ENCODE results near the gene SLC38A1. TPM values are rescaled to one million over a fixed set of nuclear protein-coding genes. Genes with fewer than 3 reads are reported as not detected.

SLC38A1 gene
- total RNA-seq, 2 experiments from 2014 or later, result 114 to 163 TPM

GRCh38 chr12:46224386-46224785 is 44.5 kb downstream of the SLC38A1 start:
- ChIA-PET CTCF (ENCODE audit: unreplicated experiment) (no interaction called here), POLR2A (interaction anchor here (0.8 to 1.3 kb wide), 2 partner anchors 14 to 16 kb away, joined by 3 read pairs; no protein-coding TSS in a partner anchor)
- Histone ChIP-seq H3K79me2 (ENCODE audit: insufficient read depth, low read depth, low read length) (peaks cover 61% of the 10 kb centered on the region), H3K9me3 (ENCODE audit: low read length) (no peaks in the 10 kb centered on the region), H3K4me2 (ENCODE audit: low read length) (no peak overlapping the region), H3K4me1 (ENCODE audit: insufficient read depth, low read length, poor library complexity, severe bottlenecking) (peaks cover 24% of the 10 kb centered on the region), H3K27ac (ENCODE audit: low read depth, low read length, poor library complexity, severe bottlenecking) (no peak overlapping the region), H2AFZ (ENCODE audit: low read length) (no peak overlapping the region), H3K9me2 (ENCODE audit: insufficient read depth, low read length) (no peaks in the 10 kb centered on the region), H3K36me3 (ENCODE audit: insufficient read depth, low read length) (peaks cover 99% of the 10 kb centered on the region), H4K20me1 (ENCODE audit: insufficient read depth, low read length) (peaks cover 10% of the 10 kb centered on the region; the same call in 1 of the 2 replicates), H3K4me3 (ENCODE audit: low read depth, low read length, poor library complexity, severe bottlenecking) (no peak overlapping the region)
- TF ChIP-seq EZH2phosphoT487 (IDR thresholded peaks at IDR 0.05; ENCODE audit: borderline replicate concordance, low read depth, low read length) (no peak), CTCF (conservative IDR thresholded peaks at IDR 0.05; ENCODE audit: low read length) (no peak)
- DNase-seq (ENCODE audit: low spot score), result no peak
- no TSS peak for BruUV-seq (replicated peaks)
- intact Hi-C loops (cut with micrococcal nuclease; ENCODE audit: unreplicated experiment), result no loop called here

- Histone ChIP-seq H3K9me2 (ENCODE audit: insufficient read depth, low read length) (no peaks in the 10 kb centered on the region), H3K36me3 (ENCODE audit: insufficient read depth, low read length) (peaks cover 99% of the 10 kb centered on the region), H3K4me1 (ENCODE audit: insufficient read depth, low read length, poor library complexity, severe bottlenecking) (peaks cover 37% of the 10 kb centered on the region), H3K4me2 (ENCODE audit: low read length) (no peak overlapping the region), H3K9me3 (ENCODE audit: low read length) (no peaks in the 10 kb centered on the region), H3K79me2 (ENCODE audit: insufficient read depth, low read depth, low read length) (peaks cover 58% of the 10 kb centered on the region; the same call in 1 of the 2 replicates), H3K4me3 (ENCODE audit: low read depth, low read length, poor library complexity, severe bottlenecking) (no peak overlapping the region), H3K27ac (ENCODE audit: low read depth, low read length, poor library complexity, severe bottlenecking) (no peak overlapping the region), H4K20me1 (ENCODE audit: insufficient read depth, low read length) (peaks cover 11% of the 10 kb centered on the region; the same call in 1 of the 2 replicates), H2AFZ (ENCODE audit: low read length) (no peak overlapping the region)
- no peak for TF ChIP-seq CTCF (conservative IDR thresholded peaks at IDR 0.05; ENCODE audit: low read length)
- TF ChIP-seq EZH2phosphoT487 (IDR thresholded peaks at IDR 0.05; ENCODE audit: borderline replicate concordance, low read depth, low read length), result no peak
- intact Hi-C loops (cut with micrococcal nuclease; ENCODE audit: unreplicated experiment), result no loop called here
- BruUV-seq (replicated peaks), result no TSS peak
- ChIA-PET POLR2A (no interaction called here), CTCF (ENCODE audit: unreplicated experiment) (no interaction called here)
- no peak for DNase-seq (ENCODE audit: low spot score)
Observed at GRCh38 chr12:46223047-46223446, 45.8 kb downstream of the SLC38A1 start.

- no peak for DNase-seq (ENCODE audit: low spot score)
- Histone ChIP-seq H2AFZ (ENCODE audit: low read length) (no peak overlapping the region), H3K4me2 (ENCODE audit: low read length) (no peak overlapping the region), H3K79me2 (ENCODE audit: insufficient read depth, low read depth, low read length) (peaks cover 58% of the 10 kb centered on the region; the same call in 1 of the 2 replicates), H3K9me3 (ENCODE audit: low read length) (no peaks in the 10 kb centered on the region), H3K4me3 (ENCODE audit: low read depth, low read length, poor library complexity, severe bottlenecking) (no peak overlapping the region), H3K4me1 (ENCODE audit: insufficient read depth, low read length, poor library complexity, severe bottlenecking) (peaks cover 41% of the 10 kb centered on the region), H3K27ac (ENCODE audit: low read depth, low read length, poor library complexity, severe bottlenecking) (no peak overlapping the region), H3K9me2 (ENCODE audit: insufficient read depth, low read length) (no peaks in the 10 kb centered on the region), H3K36me3 (ENCODE audit: insufficient read depth, low read length) (peaks cover 97% of the 10 kb centered on the region), H4K20me1 (ENCODE audit: insufficient read depth, low read length) (peaks cover 11% of the 10 kb centered on the region; the same call in 1 of the 2 replicates)
- intact Hi-C loops (cut with micrococcal nuclease; ENCODE audit: unreplicated experiment), result no loop called here
- BruUV-seq (replicated peaks), result no TSS peak
- CTCF ChIA-PET (ENCODE audit: unreplicated experiment), result no interaction called here
- POLR2A ChIA-PET, result no interaction called here
- no peak for TF ChIP-seq CTCF (conservative IDR thresholded peaks at IDR 0.05; ENCODE audit: low read length)
- no peak for TF ChIP-seq EZH2phosphoT487 (IDR thresholded peaks at IDR 0.05; ENCODE audit: borderline replicate concordance, low read depth, low read length)
Observed at GRCh38 chr12:46222636-46223035, 46.2 kb downstream of the SLC38A1 start.

All from OCI-LY7 (cell line).